A673 (cell line): ENCODE measurements around the gene ANKRD2. TPM values are rescaled to one million over a fixed set of nuclear protein-coding genes. Genes with fewer than 3 reads are reported as not detected.

ENCODE experiments used
- Bru-seq: library from RNA; stranded (reverse); fragments of 400-500 nt; gene quantifications from one replicate; lab custom pipeline; 2021; lab: Mats Ljungman, UMichigan
- BruChase-seq, 2 experiments: library from RNA; stranded (reverse); fragments of 400-500 nt; gene quantifications; one replicate each; lab custom pipeline; 2021; lab: Mats Ljungman, UMichigan
- BruUV-seq: library from RNA; stranded (reverse); fragments of 400-500 nt; replicated peaks from 2 replicates; lab custom pipeline; 2021; lab: Mats Ljungman, UMichigan
- CTCF ChIA-PET: fragments of 300-600 bp; sonication (Branson Sonifier 250); formaldehyde crosslinking; loops from one replicate; lab custom pipeline; 2022; ENCODE audit warnings: antibody characterized with exemption; lab: Charles Lee
- POLR2A ChIA-PET: fragments of 300-600 bp; sonication (Branson Sonifier 250); formaldehyde crosslinking; loops from one replicate; lab custom pipeline; 2022; ENCODE audit warnings: antibody characterized with exemption; ENCODE audit not compliant: low non-redundant PET; lab: Charles Lee
- DNase-seq: peaks from one replicate; pipeline ENCODE4 v3.0.0-alpha.2; 2015; ENCODE audit warnings: low spot score
- H3K27ac ChIP-seq: fragments of 200-600 bp; sonication (generic); 2 replicates; pipeline ENCODE4 v1.5.1; 2016; ENCODE audit warnings: mixed run types, low read depth, mild to moderate bottlenecking, mixed read lengths, antibody characterized with exemption, low read length; ENCODE audit not compliant: poor library complexity, severe bottlenecking
- H3K27me3 ChIP-seq: fragments of 200-600 bp; sonication (generic); replicated peaks from 2 replicates; pipeline ENCODE4 v1.6.1; 2017; ENCODE audit warnings: mixed run types, low read depth, mild to moderate bottlenecking, mixed read lengths, antibody characterized with exemption, low read length; ENCODE audit not compliant: insufficient read depth, poor library complexity
- H3K36me3 ChIP-seq: fragments of 200-600 bp; sonication (generic); 2 replicates; pipeline ENCODE4 v1.6.1; 2016; ENCODE audit warnings: mixed run types, mild to moderate bottlenecking, mixed read lengths, antibody characterized with exemption, low read length; ENCODE audit not compliant: insufficient read depth, poor library complexity, severe bottlenecking
- H3K4me1 ChIP-seq: fragments of 200-600 bp; sonication (generic); 2 replicates; pipeline ENCODE4 v1.6.1; 2017; ENCODE audit warnings: mixed run types, mild to moderate bottlenecking, mixed read lengths, antibody characterized with exemption, low read length; ENCODE audit not compliant: insufficient read depth, poor library complexity, severe bottlenecking
- H3K4me3 ChIP-seq: fragments of 200-600 bp; sonication (generic); 2 replicates; pipeline ENCODE4 v1.5.1; 2016; ENCODE audit warnings: low read depth, mixed run types, mild to moderate bottlenecking, mixed read lengths, low read length; ENCODE audit not compliant: poor library complexity, severe bottlenecking
- H3K9me3 ChIP-seq: fragments of 200-600 bp; sonication (generic); 2 replicates; pipeline ENCODE4 v1.6.1; 2016; ENCODE audit warnings: mixed run types, low read depth, mild to moderate bottlenecking, mixed read lengths, antibody characterized with exemption, low read length; ENCODE audit not compliant: poor library complexity, severe bottlenecking
- CTCF ChIP-seq: fragments of 300-800, 200-600 bp; sonication (generic); conservative IDR thresholded peaks from 2 replicates; pipeline ENCODE4 v1.5.1; 2017; ENCODE audit warnings: low read depth, mild to moderate bottlenecking, antibody characterized with exemption, low read length, moderate library complexity, mixed read lengths
- EZH2 ChIP-seq: fragments of 200-600 bp; sonication (generic); IDR thresholded peaks from 2 replicates; pipeline ENCODE4 v1.6.1; 2017; ENCODE audit warnings: borderline replicate concordance, low read depth, mild to moderate bottlenecking, mixed read lengths, antibody characterized with exemption, low read length; ENCODE audit not compliant: poor library complexity, severe bottlenecking
- intact Hi-C: fragments of 100-400 bp; cut with micrococcal nuclease; formaldehyde crosslinking; loops from one replicate; pipeline ENCODE4 v1.10.0; 2022; ENCODE audit not compliant: unreplicated experiment
- long read RNA-seq: library from polyadenylated mRNA; stranded (forward); transcript quantifications from one replicate; pipeline ENCODE4 v2.0.0, GENCODE V29; 2022
- total RNA-seq: library from RNA; stranded (reverse); gene quantifications from 2 replicates; pipeline ENCODE4 v1.2.3, GENCODE V29; 2021

Gene ANKRD2
- total RNA-seq (not detected in 2 replicates), Bru-seq, nascent RNA (percentile 14 among the genes with signal in this experiment), BruChase-seq, experiment 1, labeled RNA remaining after a 2-hour chase (percentile 16 among the genes with signal in this experiment), BruChase-seq, experiment 2, labeled RNA remaining after a 6-hour chase (percentile 13 among the genes with signal in this experiment)
- long read RNA-seq, result 0 reads

- ChIA-PET CTCF (interaction anchor here (1.1 to 1.2 kb wide), 2 partner anchors 19 to 36 kb away, joined by 3 read pairs; no protein-coding TSS in a partner anchor), POLR2A (no interaction called here)
- Histone ChIP-seq H3K4me1 (no peaks in the 10 kb centered on the region), H3K27me3 (no peaks in the 10 kb centered on the region), H3K4me3 (no peak within 1 kb of the TSS), H3K27ac (no peak within 1 kb of the TSS), H3K36me3 (no peaks in the 10 kb centered on the region), H3K9me3 (no peaks in the 10 kb centered on the region)
- DNase-seq, result peak; percentile 77
- no TSS peak for BruUV-seq
- intact Hi-C loops, result loop anchor here (5.0 kb wide), 1 partner anchor 160 kb away; no protein-coding TSS in a partner anchor
- TF ChIP-seq CTCF (peak; percentile 96), EZH2 (no peak)
Observed at GRCh38 chr10:97572214-97572989, at the start of gene ANKRD2. ANKRD2 (plus strand) TSS chr10:97572779; CDS start chr10:97572789, 10 bp downstream.

GRCh38 chr10:97522937-97523336 is 49.6 kb upstream of the ANKRD2 start:
- Histone ChIP-seq H3K27me3 (peaks cover 3% of the 10 kb centered on the region), H3K4me3 (no peak overlapping the region), H3K27ac (no peak overlapping the region), H3K36me3 (no peaks in the 10 kb centered on the region), H3K4me1 (peaks cover 12% of the 10 kb centered on the region), H3K9me3 (no peaks in the 10 kb centered on the region)
- no TSS peak for BruUV-seq
- POLR2A ChIA-PET, result no interaction called here
- DNase-seq, result no peak
- intact Hi-C loops, result no loop called here
- CTCF ChIA-PET, result no interaction called here
- TF ChIP-seq EZH2 (no peak), CTCF (no peak)

- DNase-seq, result no peak
- H3K9me3 ChIP-seq, result no peaks in the 10 kb centered on the region
- intact Hi-C loops, result no loop called here
- no TSS peak for BruUV-seq
- H3K4me1 ChIP-seq, result no peaks in the 10 kb centered on the region
- peaks cover 3% of the 10 kb centered on the region for H3K27me3 ChIP-seq
- H3K36me3 ChIP-seq, result no peaks in the 10 kb centered on the region
- H3K27ac ChIP-seq, result no peak overlapping the region
- no peak overlapping the region for H3K4me3 ChIP-seq
- TF ChIP-seq EZH2 (no peak), CTCF (no peak)
- ChIA-PET CTCF (no interaction called here), POLR2A (no interaction called here)
Observed at GRCh38 chr10:97525086-97525485, 47.5 kb upstream of the ANKRD2 start.
